ENCODE results near the gene SNAI1.
"Not testable (repeated sequence)": the region's sequence is repeated elsewhere in the genome, so short reads cannot be mapped to it uniquely, and the experiment has no call there.

Gene SNAI1

GRCh38 chr20:49964964-49965780 lies 17.6 kb upstream of the SNAI1 start:
- DNase-seq (ENCODE audit: low read depth in 2 of 2): peak in 1 of 2 experiments; percentile 16

- no peak for DNase-seq (ENCODE audit: low read depth in 2 of 2)
Observed at GRCh38 chr20:49965781-49966305, 16.9 kb upstream of the SNAI1 start.

DNA sequence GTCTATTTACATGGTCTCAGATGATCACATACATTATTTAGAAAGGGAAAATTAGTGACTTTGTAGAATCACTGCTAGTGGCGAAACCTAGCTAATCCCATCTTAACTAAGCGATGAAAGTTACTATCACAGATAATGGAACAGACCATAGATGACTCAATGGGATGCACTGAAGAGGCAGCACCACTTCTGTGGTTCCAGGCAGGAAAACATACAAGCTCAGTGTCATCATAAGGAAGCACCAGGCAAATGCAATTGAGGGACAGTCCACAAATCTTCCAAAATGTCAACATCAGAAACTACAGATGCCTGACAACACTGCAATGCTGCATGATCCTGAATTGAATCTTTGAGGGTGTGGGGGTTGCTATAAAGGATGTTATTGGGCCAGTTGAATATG lies 15.9 kb upstream of the SNAI1 start:
- no peak for DNase-seq (ENCODE audit: low read depth in 2 of 2)

DNA sequence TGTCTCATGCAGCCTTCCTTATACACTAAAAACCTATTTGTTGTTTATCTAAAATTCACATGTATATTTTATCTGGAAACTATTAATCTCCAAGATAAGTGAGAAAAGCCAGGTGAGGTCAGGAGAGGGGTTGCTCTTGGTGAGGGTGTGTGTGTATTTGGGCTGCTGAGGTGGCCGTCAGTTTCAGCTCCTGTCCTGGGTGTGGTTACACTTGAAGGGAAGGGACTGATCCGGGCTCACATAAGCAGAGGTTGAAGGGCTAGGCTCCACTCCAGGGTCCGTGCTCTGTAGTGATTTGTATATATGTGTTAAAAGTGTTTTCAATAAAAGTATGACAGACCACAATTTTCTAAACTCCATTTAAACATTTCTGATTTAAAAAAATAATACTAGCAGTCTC lies 13.5 kb upstream of the SNAI1 start:
- no peak for DNase-seq (ENCODE audit: low read depth in 2 of 2)

DNA sequence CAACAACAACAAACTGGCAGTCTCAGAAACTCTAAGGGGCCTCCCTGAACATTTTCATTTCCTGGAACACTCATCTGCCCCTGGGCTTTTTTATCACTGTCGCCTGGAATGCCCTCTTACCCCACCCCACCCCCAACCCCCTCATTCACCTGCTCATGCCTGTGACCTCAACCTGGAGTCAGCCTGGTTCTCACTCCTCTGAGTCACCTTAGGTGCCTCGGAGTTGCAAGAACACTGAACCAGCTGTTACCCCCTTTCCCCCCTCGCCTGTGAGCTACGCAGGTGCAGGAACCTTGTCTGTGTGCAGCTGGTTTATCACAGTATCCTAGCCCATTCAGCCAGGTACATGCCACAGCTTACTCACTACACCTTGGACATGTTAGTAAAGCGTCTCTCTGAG lies 12.8 kb upstream of the SNAI1 start:
- DNase-seq (ENCODE audit: low read depth in 2 of 2): no peak

DNA sequence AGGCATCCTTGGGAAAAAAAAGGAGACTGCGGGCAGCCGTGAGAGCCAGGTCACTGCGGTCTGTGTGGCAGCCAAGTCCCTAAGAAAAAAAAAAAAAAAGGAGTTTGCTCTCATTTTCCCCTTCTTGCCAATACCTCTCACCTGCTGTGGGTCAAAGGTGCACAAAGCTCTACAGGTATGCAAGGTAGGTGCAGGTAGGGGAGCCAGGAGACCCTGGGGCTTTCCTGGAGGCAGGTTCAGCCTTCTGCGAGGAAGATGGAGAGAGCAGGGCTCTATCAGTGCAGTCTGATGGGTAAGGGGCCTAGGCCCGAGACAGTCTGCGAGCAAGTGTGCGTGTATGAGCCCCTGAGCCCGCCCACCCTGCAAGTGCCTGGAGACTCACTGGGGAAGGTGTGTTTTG lies 12.3 kb upstream of the SNAI1 start:
- DNase-seq (ENCODE audit: low read depth in 2 of 2): no peak

- no peak for DNase-seq (ENCODE audit: low read depth in 2 of 2)
Observed at GRCh38 chr20:49973981-49974380, 8.8 kb upstream of the SNAI1 start.

DNA sequence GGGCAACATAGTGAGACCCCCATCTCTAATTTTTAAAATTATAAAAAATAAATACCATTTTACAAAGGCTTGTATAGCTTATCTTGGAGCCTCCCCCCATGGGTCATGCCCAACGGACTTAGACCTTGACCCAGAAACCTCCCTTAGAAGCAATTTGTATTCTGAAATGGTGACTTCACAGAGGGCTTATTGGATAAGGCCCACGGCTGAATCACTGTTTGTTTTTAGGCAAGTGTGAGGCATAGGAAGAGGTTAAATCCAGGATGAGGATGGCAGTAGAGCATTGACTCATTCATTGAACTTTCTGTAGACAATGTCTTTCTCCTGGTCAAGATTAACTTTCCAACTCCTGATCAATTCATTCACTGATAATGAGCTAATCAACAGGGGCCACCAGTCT lies 6.2 kb upstream of the SNAI1 start:
- no peak for DNase-seq (ENCODE audit: low read depth in 2 of 2)

DNA sequence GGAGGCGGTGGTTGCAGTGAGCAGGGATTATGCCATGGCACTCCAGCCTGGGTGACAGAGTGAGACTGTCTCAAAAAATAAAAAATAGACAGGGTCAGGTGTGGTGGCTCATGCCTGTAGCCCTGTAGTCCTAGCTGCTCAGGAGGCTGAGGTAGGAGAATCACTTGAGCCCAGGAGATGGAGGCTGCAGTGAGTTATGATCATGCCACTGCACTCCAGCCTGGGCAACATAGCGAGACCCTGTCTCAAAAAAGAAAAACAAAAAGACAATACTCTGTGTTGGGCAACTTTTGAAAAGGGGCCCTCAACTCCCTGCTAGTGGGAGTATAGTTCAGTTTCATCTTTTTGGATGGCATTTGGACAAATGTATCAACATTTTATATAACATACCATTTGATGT lies 5.0 kb upstream of the SNAI1 start:
- DNase-seq (ENCODE audit: low read depth in 2 of 2): not testable (repeated sequence)

GRCh38 chr20:49978685-49979029 lies 4.1 kb upstream of the SNAI1 start:
- DNase-seq (ENCODE audit: low read depth in 2 of 2): no peak

DNA sequence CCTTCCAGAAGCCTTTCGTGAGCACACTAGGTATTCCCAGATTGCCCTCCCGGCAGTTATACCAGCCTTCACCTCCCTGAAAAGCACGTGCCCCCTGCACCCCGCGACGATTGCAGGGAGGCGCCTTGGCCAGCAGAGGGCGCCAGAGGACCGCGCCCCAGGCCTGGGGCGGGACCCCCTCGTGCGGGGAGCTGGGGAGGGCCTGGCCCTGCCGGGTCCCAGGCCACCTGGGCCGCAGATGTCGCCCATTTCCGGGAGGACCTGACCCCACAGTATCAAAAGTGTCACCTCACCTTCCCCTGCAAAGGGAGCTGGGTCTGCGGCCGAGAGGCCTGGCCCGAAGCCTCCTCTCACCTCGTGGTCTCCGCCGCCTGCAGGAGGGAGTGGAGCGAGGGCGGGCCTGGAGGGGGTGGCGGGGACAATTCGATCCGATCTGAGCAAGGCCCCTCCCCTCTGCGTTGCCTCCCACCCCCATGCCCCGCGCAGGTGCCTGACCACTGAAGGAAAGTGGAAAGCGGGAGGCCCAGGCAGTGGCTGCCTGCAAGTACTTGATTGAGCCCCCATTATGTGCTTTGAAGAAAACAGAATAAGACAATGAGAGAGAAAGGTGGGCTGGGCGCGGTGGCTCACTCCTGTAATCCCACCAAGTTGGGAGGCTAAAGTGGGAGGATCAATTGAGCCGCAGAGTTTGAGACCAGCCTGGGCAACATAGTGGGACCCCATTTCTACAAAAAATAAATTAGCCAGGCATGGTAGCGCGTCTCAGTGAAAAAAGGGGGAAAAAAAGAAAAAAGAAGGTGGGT lies 3.5 kb upstream of the SNAI1 start:
- peak; percentile 45 to 48 for DNase-seq (ENCODE audit: low read depth in 2 of 2)

DNA sequence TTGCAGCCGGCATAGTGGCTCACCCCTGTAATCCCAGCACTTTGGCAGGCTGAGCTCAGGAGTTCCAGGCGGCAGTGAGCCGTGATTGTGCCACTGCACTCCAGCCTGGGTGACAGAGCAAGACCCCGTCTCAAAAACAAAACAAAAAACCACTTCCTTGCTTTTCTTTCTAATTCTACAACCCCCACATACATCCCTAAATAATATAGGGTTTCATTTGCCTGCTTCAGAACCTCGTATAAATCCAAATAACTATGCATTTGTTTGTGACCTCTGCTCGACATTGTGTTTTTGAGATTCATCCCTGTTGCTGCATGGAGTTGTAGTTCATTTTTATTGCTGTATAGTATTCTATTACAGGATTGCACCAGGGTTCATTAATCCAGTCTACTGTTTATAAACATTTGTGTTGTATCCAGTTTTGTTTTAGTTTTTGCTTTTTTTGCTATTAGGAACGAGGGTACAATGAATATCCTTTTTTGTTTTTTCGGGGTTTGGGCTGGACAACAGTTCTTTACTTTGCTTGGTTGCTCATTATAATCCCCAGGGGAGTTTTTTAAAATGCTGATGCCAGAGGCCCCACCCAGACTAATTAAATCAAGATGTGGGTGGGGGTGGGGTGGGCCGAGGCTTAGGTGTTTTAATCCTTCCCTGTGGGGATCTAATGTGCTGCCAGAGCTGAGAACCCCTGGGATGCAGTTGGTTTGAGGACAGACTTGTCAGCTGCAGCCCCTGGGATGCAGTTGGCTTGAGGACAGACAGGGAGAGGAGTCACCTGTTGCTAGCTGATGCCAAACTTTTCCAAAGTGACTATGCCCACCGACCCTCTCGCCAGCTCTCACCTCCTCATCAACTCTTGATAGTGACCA lies 2.4 kb upstream of the SNAI1 start:
- no peak for DNase-seq (ENCODE audit: low read depth in 2 of 2)

DNA sequence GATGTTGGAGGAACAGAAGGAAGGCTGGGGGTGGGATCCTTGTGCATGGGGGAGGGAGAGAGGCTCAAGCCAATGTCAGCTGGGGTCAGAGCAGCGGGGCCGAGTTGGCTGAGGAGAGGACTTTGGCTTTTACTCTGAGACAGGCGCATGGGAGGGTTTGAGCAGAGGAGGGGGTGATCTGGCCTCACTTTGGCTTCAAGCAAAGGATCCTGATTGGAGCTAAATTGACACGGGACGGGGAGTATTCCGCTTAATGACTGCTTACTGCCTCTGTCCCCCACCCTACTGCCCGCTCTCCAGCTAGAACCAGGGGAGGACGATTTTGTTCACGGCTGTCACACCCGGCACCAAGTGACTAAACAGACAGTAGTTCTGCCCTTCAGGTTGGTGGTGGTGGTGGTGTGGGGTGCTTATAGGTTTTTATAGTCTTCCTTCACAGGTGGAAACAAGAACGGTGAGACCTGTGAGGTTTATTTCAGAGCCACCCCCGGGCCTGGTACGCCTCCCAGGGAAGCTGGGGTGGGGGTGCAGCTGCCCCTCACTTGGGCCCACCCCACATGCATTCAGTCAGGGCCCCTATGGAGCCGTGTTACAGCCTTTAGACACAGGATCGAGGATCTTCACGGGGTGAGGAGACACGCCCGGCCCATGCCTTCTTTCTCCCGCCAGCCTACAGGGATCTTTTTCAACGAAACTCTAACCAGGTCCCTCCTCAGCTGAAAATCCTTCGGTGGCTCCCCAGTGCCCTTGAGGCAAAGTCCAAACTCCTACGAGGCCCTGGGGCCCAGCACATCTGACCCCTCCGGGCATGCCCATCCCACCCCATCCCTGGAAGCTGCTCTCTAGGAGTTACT lies 1.3 kb upstream of the SNAI1 start:
- DNase-seq (ENCODE audit: low read depth in 2 of 2): no peak

DNA sequence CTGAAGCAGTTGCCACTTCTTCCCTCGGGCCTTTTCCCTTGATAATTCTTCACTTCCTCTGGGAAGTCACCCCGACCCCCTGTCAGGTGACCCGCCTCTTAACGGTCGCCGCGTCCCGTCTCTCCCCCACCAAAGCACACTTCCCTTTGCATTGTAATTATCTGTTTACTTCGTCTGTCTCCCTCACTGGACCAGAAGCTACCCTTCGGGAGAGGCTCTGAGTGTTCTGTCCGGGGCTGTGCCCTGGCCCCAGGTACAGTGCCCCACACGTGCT lies 771 bp upstream of the SNAI1 start:
- DNase-seq (ENCODE audit: low read depth in 2 of 2): no peak

DNA sequence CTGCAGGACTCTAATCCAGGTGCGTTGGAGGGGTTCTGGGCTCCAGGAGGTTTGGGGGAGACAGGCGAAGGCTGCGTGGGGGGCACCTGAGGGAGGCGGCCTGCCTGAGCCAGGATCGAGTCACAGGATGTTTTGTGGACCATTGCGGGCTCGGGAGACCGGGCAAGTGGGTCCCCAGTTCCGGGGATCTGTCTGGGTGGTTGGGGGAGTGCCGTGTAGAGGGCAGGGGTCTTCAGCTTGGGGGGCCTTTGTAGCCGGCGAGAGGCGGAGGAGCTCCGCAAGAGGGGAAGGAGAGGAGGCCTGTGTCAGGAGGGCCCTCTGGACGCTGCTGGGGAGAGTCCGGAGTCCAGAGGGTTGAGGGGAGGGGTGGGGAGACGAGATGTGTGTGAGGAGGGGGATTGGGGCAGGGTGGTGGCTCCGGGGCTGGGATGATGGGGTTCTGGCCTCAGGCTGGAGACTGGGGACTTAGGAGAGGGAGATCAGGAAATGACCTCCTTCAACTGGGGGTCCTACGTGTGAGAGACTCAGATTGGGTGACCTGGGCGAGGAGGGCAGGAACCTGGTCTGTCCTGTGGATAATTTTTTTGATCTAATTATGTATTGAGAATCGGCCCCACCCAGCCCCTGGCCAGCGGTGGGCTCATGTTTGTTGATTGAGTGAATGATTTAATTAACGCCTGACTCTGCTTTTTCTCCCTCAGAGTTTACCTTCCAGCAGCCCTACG lies 505 bp downstream of the SNAI1 start:
- no peak for DNase-seq (ENCODE audit: low read depth in 2 of 2)

DNA sequence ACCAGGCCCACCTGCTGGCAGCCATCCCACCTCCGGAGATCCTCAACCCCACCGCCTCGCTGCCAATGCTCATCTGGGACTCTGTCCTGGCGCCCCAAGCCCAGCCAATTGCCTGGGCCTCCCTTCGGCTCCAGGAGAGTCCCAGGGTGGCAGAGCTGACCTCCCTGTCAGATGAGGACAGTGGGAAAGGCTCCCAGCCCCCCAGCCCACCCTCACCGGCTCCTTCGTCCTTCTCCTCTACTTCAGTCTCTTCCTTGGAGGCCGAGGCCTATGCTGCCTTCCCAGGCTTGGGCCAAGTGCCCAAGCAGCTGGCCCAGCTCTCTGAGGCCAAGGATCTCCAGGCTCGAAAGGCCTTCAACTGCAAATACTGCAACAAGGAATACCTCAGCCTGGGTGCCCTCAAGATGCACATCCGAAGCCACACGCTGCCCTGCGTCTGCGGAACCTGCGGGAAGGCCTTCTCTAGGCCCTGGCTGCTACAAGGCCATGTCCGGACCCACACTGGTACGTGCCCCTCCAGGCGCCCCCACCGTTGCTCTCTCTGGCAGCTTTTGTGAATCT lies 1.1 kb downstream of the SNAI1 start:
- no peak for DNase-seq (ENCODE audit: low read depth in 2 of 2)

GRCh38 chr20:49984426-49985153 lies 1.8 kb downstream of the SNAI1 start:
- no peak for DNase-seq (ENCODE audit: low read depth in 2 of 2)

DNA sequence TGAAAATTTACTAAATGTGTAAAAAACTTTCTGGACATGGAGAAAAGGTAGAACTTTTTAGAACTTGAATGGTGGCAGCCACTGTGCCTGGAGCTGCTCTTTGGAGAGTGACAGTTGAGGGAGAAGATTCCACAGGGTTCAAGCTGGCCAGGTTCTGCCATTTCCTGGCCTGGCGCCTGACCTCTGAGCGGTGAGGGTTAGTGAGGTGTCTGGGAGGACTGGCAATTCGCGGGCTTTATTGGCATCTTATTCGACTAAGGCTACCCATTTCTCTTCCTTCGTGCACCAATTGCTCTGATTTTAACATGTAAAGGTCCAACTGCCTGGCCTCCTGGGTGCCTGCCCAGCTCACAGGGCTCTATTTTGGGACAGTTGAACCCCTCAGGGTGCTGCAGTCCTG lies 2.4 kb downstream of the SNAI1 start:
- no peak for DNase-seq (ENCODE audit: low read depth in 2 of 2)

GRCh38 chr20:49985617-49986016 lies 2.8 kb downstream of the SNAI1 start:
- DNase-seq (ENCODE audit: low read depth in 2 of 2): no peak

DNA sequence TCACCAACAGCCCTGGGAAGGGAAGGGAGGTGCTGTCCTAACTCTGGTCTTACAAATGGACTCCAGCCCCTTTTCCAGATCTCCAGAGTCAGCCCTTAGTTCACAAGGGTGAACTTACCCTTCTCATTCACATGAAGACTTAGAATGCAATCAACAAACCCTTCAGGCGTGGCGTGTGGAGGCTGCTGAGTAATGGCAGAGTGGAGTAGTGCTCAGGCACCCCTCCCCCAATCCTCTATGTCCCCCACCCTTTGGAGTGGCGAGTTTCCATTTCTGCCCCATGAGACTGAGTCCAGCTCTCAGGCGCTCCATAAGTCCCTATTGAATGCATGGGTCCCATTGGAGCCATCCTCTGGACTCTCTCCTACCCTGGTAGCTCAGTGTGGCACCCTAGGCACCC lies 3.3 kb downstream of the SNAI1 start:
- DNase-seq (ENCODE audit: low read depth in 2 of 2): no peak
